ENCODE measurements around the gene TMEM150A. TPM values are rescaled to one million over a fixed set of nuclear protein-coding genes. Genes with fewer than 3 reads are reported as not detected.

Gene TMEM150A
- total RNA-seq, 1 donor from 2014 or later = 10.1 TPM

DNA sequence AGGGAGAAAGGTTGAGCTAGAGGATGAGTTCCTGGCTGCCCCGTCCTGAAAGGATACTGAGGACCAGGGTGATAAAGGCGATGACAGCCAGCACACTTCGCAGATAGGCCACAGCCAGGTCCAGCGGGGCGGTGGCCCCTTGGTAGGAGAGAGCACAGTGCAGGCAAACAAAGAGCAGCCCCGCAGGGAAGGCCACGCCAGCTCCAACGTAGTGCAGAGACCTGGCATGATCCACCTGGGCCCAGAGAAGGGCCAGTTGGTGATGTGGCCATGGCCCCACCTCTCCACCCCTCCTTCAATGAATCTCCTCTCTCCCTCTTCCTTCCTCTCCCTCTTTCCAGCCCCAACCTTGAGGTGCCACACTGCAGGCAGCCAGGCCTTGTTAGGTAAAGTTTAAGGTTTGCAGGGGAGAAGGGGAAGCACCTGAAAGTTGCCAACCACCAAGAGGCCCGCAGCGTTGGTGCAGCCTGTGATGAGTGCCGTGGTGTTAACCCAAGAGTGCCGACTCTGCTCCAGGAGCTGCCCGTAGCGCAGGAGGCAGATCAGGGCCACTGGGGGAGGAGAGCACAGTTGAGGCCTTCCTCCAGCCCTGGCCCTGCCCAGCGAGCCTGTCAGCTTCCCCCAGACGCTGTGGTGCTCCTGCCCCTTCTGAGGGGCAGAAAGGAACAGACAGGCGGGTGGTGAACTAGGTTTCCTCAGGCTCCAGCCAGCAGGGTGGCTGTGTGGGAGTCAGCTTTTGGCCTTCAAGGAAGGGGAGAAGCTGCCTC lies 2.8 kb downstream of the TMEM150A start:
- Histone ChIP-seq H3K27me3 (ENCODE audit: low read depth) (no peaks in the 10 kb centered on the region), H3K9me3 (replicated peaks) (no peaks in the 10 kb centered on the region), H3K4me3 (no peak overlapping the region), H3K27ac (replicated peaks) (no peak overlapping the region), H3K36me3 (peaks cover 33% of the 10 kb centered on the region), H3K4me1 (peaks cover 62% of the 10 kb centered on the region)
- no peak for TF ChIP-seq CTCF (IDR thresholded peaks at IDR 0.05; ENCODE audit: borderline replicate concordance)
- intact Hi-C loops (cut with micrococcal nuclease) = no loop called here
- no peak for DNase-seq

DNA sequence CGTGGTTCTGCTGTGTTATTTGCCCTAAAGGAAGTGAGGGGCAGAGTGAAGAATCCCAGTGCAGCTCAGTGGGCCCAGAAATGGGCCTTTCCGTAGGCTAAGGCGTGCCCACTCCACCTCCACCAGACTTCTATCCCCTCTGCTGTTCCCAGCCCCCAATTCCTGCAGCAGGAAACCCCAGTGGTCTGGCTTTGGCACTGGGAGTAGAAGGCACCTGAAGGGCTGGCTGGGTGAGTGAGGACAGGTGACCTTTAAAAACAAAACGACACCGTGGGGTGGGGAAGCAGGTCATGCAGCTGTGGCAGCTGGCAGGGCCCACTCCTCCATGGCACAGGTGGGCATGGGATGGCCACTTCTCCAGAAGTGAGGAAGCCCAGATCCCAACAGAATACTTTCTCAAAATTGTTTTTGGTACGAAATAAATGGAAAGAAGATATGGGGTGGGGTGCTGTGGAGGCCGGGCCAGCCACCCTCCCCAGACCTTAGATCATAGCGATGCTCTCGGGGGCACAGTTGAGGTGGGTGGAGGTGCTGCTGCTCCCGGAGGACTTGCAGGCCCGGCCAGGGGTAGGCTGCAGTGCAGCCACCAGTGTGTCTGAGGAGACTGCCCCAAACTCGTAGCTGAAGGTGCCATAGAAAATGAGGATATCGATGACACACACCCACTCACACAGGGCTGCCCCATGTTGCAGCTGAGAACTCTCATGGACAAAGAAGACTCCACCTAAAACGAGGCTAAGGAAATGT lies 3.7 kb downstream of the TMEM150A start:
- no peaks in the 10 kb centered on the region for H3K27me3 ChIP-seq (ENCODE audit: low read depth)
- no peak overlapping the region for H3K4me3 ChIP-seq
- H3K4me1 ChIP-seq = peaks cover 61% of the 10 kb centered on the region
- H3K36me3 ChIP-seq = peaks cover 33% of the 10 kb centered on the region
- no peak for TF ChIP-seq CTCF (IDR thresholded peaks at IDR 0.05; ENCODE audit: borderline replicate concordance)
- no peak overlapping the region for H3K27ac ChIP-seq (replicated peaks)
- intact Hi-C loops (cut with micrococcal nuclease) = no loop called here
- H3K9me3 ChIP-seq (replicated peaks) = no peaks in the 10 kb centered on the region
- DNase-seq = no peak

DNA sequence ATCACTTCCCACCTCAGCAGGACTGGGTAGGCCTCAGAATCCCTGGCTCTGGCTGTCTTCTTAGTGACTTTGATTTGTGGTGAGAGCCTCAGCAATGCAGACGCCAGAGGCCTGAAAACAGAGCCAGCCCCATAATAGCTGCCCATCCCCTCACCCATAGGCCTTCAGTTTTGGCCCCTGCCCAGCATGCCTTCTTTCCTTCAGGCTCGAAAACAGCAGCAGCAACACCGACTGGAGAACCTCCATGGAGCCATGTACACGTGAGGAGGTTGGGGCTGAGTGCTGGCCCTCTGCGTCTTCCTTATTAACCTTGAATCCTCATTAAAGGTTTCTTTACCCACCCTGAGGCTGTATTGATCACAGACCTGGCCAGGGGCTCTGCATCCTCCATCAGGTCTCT lies 5.3 kb downstream of the TMEM150A start:
- Histone ChIP-seq H3K9me3 (replicated peaks) (no peaks in the 10 kb centered on the region), H3K4me3 (no peak overlapping the region), H3K36me3 (peaks cover 33% of the 10 kb centered on the region), H3K27me3 (ENCODE audit: low read depth) (no peaks in the 10 kb centered on the region), H3K4me1 (peaks cover 55% of the 10 kb centered on the region), H3K27ac (replicated peaks) (no peak overlapping the region)
- DNase-seq = no peak
- intact Hi-C loops (cut with micrococcal nuclease) = no loop called here
- TF ChIP-seq CTCF (IDR thresholded peaks at IDR 0.05; ENCODE audit: borderline replicate concordance) = no peak

- H3K4me1 ChIP-seq = peaks cover 55% of the 10 kb centered on the region
- H3K9me3 ChIP-seq (replicated peaks) = no peaks in the 10 kb centered on the region
Measured at GRCh38 chr2:85596486-85597143, 5.9 kb downstream of the TMEM150A start.

More at GRCh38 chr2:85596486-85597143, 5.9 kb downstream of the TMEM150A start:
- peak overlapping the region; percentile 91 for H3K4me3 ChIP-seq
- H3K36me3 ChIP-seq = peaks cover 33% of the 10 kb centered on the region
- DNase-seq = no peak
- H3K27me3 ChIP-seq (ENCODE audit: low read depth) = no peaks in the 10 kb centered on the region
- no peak for TF ChIP-seq CTCF (IDR thresholded peaks at IDR 0.05; ENCODE audit: borderline replicate concordance)
- intact Hi-C loops (cut with micrococcal nuclease) = no loop called here
- peak overlapping the region; percentile 93 for H3K27ac ChIP-seq (replicated peaks)

All from left ventricle myocardium inferior (tissue), 1 donor.